LNCAP (cell line): Measurements from ENCODE around the gene SNCAIP.

Experiments
- TF ChIP-seq, protein P1 (sequence below): fragments of 450-650 bp; IDR thresholded peaks from 2 replicates; pipeline ENCODE4 v1.5.1; 2017; ENCODE audit warnings: mild to moderate bottlenecking

SNCAIP gene

DNA sequence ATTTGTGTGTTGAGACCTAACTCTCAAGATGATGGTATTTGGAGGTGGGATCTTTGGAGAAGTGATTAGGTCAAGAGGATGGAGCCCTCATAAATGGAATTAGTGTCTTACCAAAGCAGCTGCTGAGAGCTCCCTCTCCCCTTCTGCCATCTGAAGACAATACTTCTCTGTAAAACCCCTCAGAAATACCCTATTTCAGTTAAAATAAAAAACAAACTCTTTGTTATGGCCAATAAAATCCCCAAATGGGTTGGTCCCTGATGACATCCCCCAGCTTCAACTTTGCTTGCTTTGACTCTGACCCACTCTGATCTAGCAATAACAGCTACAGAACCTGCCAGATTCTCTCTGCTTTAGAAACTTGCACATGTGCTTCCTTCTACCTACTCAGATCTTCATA lies 100.9 kb downstream of the SNCAIP start:
- TF ChIP-seq, protein P1, sequence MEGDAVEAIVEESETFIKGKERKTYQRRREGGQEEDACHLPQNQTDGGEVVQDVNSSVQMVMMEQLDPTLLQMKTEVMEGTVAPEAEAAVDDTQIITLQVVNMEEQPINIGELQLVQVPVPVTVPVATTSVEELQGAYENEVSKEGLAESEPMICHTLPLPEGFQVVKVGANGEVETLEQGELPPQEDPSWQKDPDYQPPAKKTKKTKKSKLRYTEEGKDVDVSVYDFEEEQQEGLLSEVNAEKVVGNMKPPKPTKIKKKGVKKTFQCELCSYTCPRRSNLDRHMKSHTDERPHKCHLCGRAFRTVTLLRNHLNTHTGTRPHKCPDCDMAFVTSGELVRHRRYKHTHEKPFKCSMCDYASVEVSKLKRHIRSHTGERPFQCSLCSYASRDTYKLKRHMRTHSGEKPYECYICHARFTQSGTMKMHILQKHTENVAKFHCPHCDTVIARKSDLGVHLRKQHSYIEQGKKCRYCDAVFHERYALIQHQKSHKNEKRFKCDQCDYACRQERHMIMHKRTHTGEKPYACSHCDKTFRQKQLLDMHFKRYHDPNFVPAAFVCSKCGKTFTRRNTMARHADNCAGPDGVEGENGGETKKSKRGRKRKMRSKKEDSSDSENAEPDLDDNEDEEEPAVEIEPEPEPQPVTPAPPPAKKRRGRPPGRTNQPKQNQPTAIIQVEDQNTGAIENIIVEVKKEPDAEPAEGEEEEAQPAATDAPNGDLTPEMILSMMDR: no peak

DNA sequence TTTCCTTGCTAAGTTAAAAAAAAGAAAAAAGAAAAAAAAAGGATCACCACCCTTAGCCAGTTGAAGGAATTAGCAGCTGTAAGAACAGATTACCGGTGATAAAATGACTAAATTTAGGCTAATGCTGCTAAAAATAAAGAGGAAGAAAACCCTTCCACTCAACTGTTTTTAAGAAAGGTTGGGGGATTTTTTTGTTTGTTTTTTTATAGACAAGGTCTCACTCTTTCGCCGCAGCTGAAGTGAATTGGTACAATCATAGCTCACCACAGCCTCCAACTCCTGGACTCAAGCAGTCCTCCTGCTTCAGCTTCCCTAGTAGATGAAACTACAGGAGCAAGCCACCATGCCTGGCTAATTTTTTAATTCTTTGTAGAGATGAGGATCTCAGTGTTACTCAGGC lies 101.7 kb downstream of the SNCAIP start:
- TF ChIP-seq, protein P1: no peak

DNA sequence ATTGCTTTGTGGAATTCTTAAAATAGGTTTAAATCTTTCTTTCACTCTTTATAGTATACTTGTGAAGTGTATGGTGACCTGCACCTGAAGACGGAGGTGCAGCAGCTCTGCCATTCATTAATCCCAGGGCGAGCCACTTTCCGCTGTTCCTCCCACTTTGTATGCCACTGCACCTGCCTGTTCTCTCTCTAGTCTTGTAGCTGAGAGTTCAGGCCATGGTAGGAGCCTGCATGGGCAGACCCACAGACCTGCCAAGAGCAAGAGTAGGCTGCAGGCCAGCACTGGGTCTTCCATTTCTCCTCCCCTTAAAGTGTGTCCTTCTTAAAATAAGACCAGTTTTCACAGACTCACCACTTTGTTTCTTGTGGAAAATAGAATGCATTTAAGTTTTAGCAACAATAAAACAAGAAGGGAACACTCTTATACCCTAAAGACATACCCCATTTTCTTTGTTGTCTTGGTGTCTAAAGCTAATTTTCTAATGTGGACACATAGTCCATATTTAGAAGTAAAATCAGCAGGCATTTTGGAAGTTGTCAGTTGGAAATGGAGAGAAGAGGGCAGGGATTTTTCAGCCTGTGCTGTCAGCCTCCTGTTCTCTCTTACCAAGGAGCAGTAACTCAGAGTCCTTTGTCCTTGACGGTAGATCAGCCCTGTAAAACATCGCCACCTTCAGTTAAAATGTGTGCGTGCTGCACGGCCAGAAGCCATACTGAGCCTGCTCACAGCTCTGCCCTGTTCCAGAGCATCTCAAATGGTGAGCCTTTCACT lies 103.2 kb downstream of the SNCAIP start:
- TF ChIP-seq, protein P1: peak; percentile 91

DNA sequence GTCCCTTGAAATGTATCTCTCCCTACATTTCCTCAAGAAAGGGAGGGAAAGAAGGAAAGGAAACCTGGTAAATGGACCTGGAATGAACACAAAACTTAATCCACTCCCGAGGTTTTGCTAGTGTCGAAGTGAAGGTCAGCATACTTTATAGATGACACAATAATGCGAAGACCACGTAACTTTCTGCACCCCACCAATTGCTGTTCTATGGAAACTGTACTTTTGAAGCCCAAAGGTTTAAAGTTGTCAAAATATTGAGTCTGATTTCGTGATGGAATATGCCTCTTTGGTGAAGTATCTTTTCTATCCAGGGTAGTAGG lies 103.7 kb downstream of the SNCAIP start:
- TF ChIP-seq, protein P1: no peak

DNA sequence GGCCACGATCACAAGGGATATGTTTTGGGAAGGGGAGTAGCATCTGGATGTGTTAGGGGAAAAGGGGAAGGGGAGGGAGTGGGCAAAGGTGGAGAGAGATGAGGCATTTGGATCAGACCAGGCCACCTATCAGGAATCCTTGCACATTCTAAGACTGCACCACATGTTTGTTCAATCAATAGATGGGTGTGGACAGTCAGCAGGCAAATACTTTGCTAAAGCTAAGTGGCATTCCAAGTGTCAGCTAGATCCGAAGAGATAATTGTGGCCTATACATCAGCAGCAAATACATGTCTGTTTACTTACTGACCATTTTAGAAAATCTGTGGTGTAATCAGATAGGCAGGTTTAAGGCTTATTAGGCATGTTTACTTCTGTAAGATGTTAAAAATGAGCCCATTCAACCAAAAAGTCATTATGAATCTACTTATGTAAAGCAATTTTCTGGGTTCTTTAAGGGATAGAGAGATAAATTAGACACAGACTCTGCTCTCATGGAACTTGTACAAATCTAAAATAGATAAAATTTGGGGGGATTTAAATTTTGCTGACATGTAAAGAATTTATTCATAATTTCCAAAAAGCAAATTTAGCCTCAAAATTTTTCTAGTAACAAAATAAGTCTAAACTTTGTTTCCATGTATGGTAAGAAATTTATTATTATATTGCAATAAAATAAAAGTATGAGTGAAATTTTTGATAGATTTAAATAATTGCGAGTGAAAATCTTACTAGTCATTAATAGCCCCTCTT lies 107.3 kb downstream of the SNCAIP start:
- TF ChIP-seq, protein P1: no peak

DNA sequence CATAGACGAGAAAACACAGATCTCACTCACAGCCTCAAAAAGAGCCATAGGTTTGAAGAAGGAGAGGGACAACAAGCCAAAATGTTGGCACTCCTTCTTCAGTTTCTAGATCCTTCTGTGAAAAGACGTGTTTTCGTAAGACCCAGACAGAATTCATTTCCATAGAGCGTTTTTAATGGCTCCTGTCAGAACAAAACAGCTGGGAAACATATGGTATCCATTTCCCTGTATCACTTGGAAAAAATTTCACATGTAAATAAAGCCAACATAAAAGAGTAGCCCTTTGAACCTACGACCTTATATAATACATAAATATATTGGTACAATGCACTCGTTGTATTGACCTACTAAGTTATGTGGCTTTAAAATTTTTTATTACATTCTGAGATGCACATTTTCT lies 108.1 kb downstream of the SNCAIP start:
- TF ChIP-seq, protein P1: no peak

DNA sequence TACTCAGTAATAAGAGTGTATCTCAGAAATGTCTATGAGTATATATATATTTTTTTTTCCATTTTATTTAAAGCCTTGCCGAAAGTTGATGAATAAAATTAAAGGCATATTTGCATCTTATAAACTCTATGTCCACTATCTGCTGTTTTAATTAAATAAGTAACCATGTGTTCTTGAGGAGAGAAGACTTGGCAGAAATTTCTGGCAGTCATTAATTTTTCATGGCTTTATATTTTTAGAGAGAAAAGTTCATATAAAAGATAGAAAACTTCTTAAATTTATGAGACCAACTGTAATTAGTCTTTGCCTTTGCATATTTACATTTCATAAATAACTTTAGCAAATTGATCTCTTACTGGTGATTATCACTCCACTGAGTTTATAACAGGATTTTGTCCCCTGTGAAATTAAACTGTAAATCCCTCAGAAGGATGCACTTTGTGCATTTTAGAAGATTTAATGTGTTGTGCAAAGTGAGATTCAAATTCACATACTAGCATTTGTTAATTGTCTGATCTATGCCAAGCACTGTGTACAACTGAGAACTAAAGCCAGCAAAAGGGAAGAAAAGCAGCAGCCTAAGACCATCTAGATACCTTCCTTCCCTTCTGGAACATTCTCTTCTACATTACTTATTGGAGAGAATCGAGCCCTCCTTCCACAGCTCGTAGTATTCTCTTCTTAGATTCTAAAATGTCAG lies 108.7 kb downstream of the SNCAIP start:
- TF ChIP-seq, protein P1: no peak
